Neural crest cell (in vitro differentiated cells): Measurements from ENCODE around the gene AMOTL2. TPM values are rescaled to one million over a fixed set of nuclear protein-coding genes. Genes with fewer than 3 reads are reported as not detected.

Source experiments
- DNase-seq: peaks from one replicate; pipeline ENCODE4 v3.0.0; 2021; ENCODE audit warnings: low read depth, mixed read lengths, low spot score
- H3K27ac Mint-ChIP-seq: one replicate; pipeline ENCODE4 v1.8.0; 2021; ENCODE audit warnings: mild to moderate bottlenecking, mixed read lengths; ENCODE audit not compliant: unreplicated experiment
- H3K27me3 Mint-ChIP-seq: 2 replicates; pipeline ENCODE4 v1.8.0; 2021; ENCODE audit warnings: low read depth, mild to moderate bottlenecking, mixed read lengths
- H3K36me3 Mint-ChIP-seq: 2 replicates; pipeline ENCODE4 v1.8.0; 2021; ENCODE audit warnings: low read depth, mild to moderate bottlenecking, mixed read lengths
- H3K4me1 Mint-ChIP-seq: 2 replicates; pipeline ENCODE4 v1.8.0; 2021; ENCODE audit warnings: mixed read lengths
- H3K4me3 Mint-ChIP-seq: one replicate; pipeline ENCODE4 v1.8.0; 2021; ENCODE audit warnings: mild to moderate bottlenecking, mixed read lengths
- H3K9me3 Mint-ChIP-seq: 2 replicates; pipeline ENCODE4 v1.8.0; 2021; ENCODE audit warnings: mixed read lengths
- total RNA-seq: library from RNA; stranded (reverse); gene quantifications from 2 replicates; pipeline ENCODE4 v1.2.1, GENCODE V29; 2021
- TF ChIP-seq, protein P1 (sequence below): fragments of 200-600 bp; sonication (generic); conservative IDR thresholded peaks from 2 replicates; pipeline ENCODE4 v1.5.0; 2021; ENCODE audit warnings: antibody characterized with exemption, mild to moderate bottlenecking

The AMOTL2 gene
- total RNA-seq, 1 donor from 2014 or later = 59.5 TPM

GRCh38 chr3:134326126-134326525 lies 48.1 kb downstream of the AMOTL2 start:
- no peak for DNase-seq
- H3K27ac Mint-ChIP-seq = no peak overlapping the region
- H3K9me3 Mint-ChIP-seq = no peaks in the 10 kb centered on the region
- H3K36me3 Mint-ChIP-seq = no peaks in the 10 kb centered on the region
- no peaks in the 10 kb centered on the region for H3K4me1 Mint-ChIP-seq
- no peaks in the 10 kb centered on the region for H3K27me3 Mint-ChIP-seq
- H3K4me3 Mint-ChIP-seq = no peak overlapping the region
- TF ChIP-seq, protein P1, sequence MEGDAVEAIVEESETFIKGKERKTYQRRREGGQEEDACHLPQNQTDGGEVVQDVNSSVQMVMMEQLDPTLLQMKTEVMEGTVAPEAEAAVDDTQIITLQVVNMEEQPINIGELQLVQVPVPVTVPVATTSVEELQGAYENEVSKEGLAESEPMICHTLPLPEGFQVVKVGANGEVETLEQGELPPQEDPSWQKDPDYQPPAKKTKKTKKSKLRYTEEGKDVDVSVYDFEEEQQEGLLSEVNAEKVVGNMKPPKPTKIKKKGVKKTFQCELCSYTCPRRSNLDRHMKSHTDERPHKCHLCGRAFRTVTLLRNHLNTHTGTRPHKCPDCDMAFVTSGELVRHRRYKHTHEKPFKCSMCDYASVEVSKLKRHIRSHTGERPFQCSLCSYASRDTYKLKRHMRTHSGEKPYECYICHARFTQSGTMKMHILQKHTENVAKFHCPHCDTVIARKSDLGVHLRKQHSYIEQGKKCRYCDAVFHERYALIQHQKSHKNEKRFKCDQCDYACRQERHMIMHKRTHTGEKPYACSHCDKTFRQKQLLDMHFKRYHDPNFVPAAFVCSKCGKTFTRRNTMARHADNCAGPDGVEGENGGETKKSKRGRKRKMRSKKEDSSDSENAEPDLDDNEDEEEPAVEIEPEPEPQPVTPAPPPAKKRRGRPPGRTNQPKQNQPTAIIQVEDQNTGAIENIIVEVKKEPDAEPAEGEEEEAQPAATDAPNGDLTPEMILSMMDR = no peak

DNA sequence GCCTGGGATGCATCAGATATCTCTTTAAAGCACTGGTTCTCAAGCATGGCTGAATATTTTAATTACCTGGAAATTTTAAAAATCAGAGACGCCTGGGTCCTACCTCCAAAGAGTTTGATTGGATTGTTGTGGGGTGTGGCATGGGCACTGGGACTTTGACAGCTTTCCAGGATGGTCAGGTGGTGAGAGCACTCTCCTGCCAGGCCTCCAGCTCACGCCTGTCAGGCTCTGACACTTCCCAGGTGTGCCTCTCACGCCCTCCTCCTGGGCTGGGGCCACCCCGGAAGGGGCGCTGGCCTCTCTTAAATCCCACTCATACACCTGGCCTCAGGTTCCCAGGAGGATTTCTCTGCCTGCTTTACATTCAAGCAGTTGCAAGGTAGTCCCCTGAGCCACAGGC lies 48.5 kb downstream of the AMOTL2 start:
- Mint-ChIP-seq H3K36me3 (no peaks in the 10 kb centered on the region), H3K9me3 (no peaks in the 10 kb centered on the region), H3K4me1 (no peaks in the 10 kb centered on the region), H3K4me3 (no peak overlapping the region), H3K27ac (no peak overlapping the region), H3K27me3 (no peaks in the 10 kb centered on the region)
- TF ChIP-seq, protein P1 = no peak
- DNase-seq = no peak

- H3K4me3 Mint-ChIP-seq = no peak overlapping the region
Measured at GRCh38 chr3:134325061-134325705, 49.1 kb downstream of the AMOTL2 start.

GRCh38 chr3:134323966-134324962 lies 50.0 kb downstream of the AMOTL2 start:
- no peaks in the 10 kb centered on the region for H3K9me3 Mint-ChIP-seq
- no peaks in the 10 kb centered on the region for H3K27me3 Mint-ChIP-seq
- DNase-seq = no peak
- H3K27ac Mint-ChIP-seq = peak overlapping the region; percentile 39
- TF ChIP-seq, protein P1 = no peak
- no peak overlapping the region for H3K4me3 Mint-ChIP-seq
- no peaks in the 10 kb centered on the region for H3K4me1 Mint-ChIP-seq
- H3K36me3 Mint-ChIP-seq = no peaks in the 10 kb centered on the region

More at GRCh38 chr3:134325061-134325705, 49.1 kb downstream of the AMOTL2 start:
- Mint-ChIP-seq H3K4me1 (no peaks in the 10 kb centered on the region), H3K27me3 (no peaks in the 10 kb centered on the region), H3K36me3 (no peaks in the 10 kb centered on the region), H3K27ac (peak overlapping the region; percentile 39), H3K9me3 (no peaks in the 10 kb centered on the region)
- no peak for DNase-seq
- TF ChIP-seq, protein P1 = no peak

- H3K36me3 Mint-ChIP-seq = no peaks in the 10 kb centered on the region
- no peaks in the 10 kb centered on the region for H3K9me3 Mint-ChIP-seq
- no peaks in the 10 kb centered on the region for H3K27me3 Mint-ChIP-seq
- TF ChIP-seq, protein P1 = no peak
- DNase-seq = no peak
- H3K4me1 Mint-ChIP-seq = no peaks in the 10 kb centered on the region
- no peak overlapping the region for H3K27ac Mint-ChIP-seq
- no peak overlapping the region for H3K4me3 Mint-ChIP-seq
Measured at GRCh38 chr3:134322286-134322685, 52.0 kb downstream of the AMOTL2 start.
